Thoracic aorta (tissue), 2 donors: Measurements from ENCODE around the gene SLC52A3. TPM values are rescaled to one million over a fixed set of nuclear protein-coding genes. Genes with fewer than 3 reads are reported as not detected.

Source experiments
- ATAC-seq: fragments of 150-250 bp; one replicate; pipeline ENCODE4 v1.8.0; 2017; ENCODE audit warnings: low read depth; ENCODE audit not compliant: insufficient number of reproducible peaks, low FRiP score
- DNase-seq: peaks from one replicate; pipeline ENCODE4 v3.0.0-alpha.2; 2020; ENCODE audit warnings: low spot score
- H3K27ac ChIP-seq, 2 donors: fragments of 200-600 bp; sonication (generic); 1 replicate in 1 of 2; 2 replicates in 1 of 2; pipeline ENCODE4 v1.5.1; 2016; ENCODE audit warnings: mild to moderate bottlenecking in 2 of 2, moderate library complexity in 2 of 2
- H3K27me3 ChIP-seq: fragments of 200-600 bp; sonication (generic); replicated peaks from 2 replicates; pipeline ENCODE4 v1.6.0; 2016; ENCODE audit warnings: mild to moderate bottlenecking; ENCODE audit not compliant: insufficient read depth
- H3K36me3 ChIP-seq: fragments of 200-600 bp; sonication (generic); one replicate; pipeline ENCODE4 v1.5.1; 2016
- H3K4me1 ChIP-seq, 2 donors: fragments of 200-600 bp; sonication (generic); 1 replicate in 1 of 2; 2 replicates in 1 of 2; pipeline versions ENCODE4 v1.5.1 to v1.6.0; 2016; ENCODE audit warnings: low read depth in 2 of 2, mild to moderate bottlenecking in 1 of 2; ENCODE audit not compliant: control insufficient read depth in 1 of 2
- H3K4me3 ChIP-seq: fragments of 200-600 bp; sonication (generic); 2 replicates; pipeline ENCODE4 v1.5.1; 2016; ENCODE audit warnings: mild to moderate bottlenecking
- H3K9me3 ChIP-seq: fragments of 200-600 bp; sonication (generic); 2 replicates; pipeline ENCODE4 v1.5.1; 2016
- CTCF ChIP-seq: fragments of 200-600 bp; sonication (generic); IDR thresholded peaks from one replicate; pipeline ENCODE4 v1.5.1; 2019; ENCODE audit warnings: antibody characterized with exemption
- total RNA-seq, 2 donors: library from RNA; depleted of rRNA; stranded (reverse); fragments of >200 nt; gene quantifications; one replicate each; pipeline versions ENCODE4 v1.1.0 to v1.2.3, GENCODE V29; 2016

The SLC52A3 gene
- total RNA-seq, 2 donors from 2014 or later: 0.54 to 1.5 TPM

GRCh38 chr20:740162-740561, 28.1 kb downstream of the SLC52A3 start:
- Histone ChIP-seq H3K4me1 (no peaks in the 10 kb centered on the region), H3K9me3 (peaks cover 6% of the 10 kb centered on the region), H3K36me3 (no peaks in the 10 kb centered on the region), H3K27ac (no peak overlapping the region), H3K27me3 (no peaks in the 10 kb centered on the region), H3K4me3 (no peak overlapping the region)
- ATAC-seq (no peak), DNase-seq (no peak)
- TF ChIP-seq CTCF: no peak

- Histone ChIP-seq H3K4me1 (no peaks in the 10 kb centered on the region), H3K9me3 (peaks cover 2% of the 10 kb centered on the region), H3K4me3 (no peak overlapping the region), H3K27ac (no peak overlapping the region), H3K27me3 (no peaks in the 10 kb centered on the region), H3K36me3 (no peaks in the 10 kb centered on the region)
- ATAC-seq (no peak), DNase-seq (no peak)
- no peak for TF ChIP-seq CTCF
Observed at GRCh38 chr20:739736-740135, 28.6 kb downstream of the SLC52A3 start.

GRCh38 chr20:733861-734260, 34.4 kb downstream of the SLC52A3 start:
- no peak for ATAC-seq
- Histone ChIP-seq H3K9me3 (no peaks in the 10 kb centered on the region), H3K27me3 (peaks cover under 1% of the 10 kb centered on the region), H3K4me3 (no peak overlapping the region), H3K36me3 (no peaks in the 10 kb centered on the region), H3K27ac (no peak overlapping the region), H3K4me1 (no peaks in the 10 kb centered on the region)
- TF ChIP-seq CTCF: no peak
- no peak for DNase-seq

- Histone ChIP-seq H3K9me3 (no peaks in the 10 kb centered on the region), H3K4me3 (no peak overlapping the region), H3K36me3 (no peaks in the 10 kb centered on the region), H3K27me3 (peaks cover 4% of the 10 kb centered on the region), H3K4me1 (peaks cover 0 to 7% of the 10 kb centered on the region in 2 donors), H3K27ac (no peak overlapping the region)
- TF ChIP-seq CTCF: no peak
- DNase-seq (no peak), ATAC-seq (no peak)
Observed at GRCh38 chr20:732727-733126, 35.6 kb downstream of the SLC52A3 start.

- no peaks in the 10 kb centered on the region for H3K9me3 ChIP-seq
- no peak overlapping the region for H3K27ac ChIP-seq
- H3K4me3 ChIP-seq: no peak overlapping the region
- no peaks in the 10 kb centered on the region for H3K36me3 ChIP-seq
- TF ChIP-seq CTCF: no peak
- peaks cover 0 to 7% of the 10 kb centered on the region in 2 donors for H3K4me1 ChIP-seq
- DNase-seq (no peak), ATAC-seq (no peak)
- peaks cover 4% of the 10 kb centered on the region for H3K27me3 ChIP-seq
Observed at GRCh38 chr20:731891-732560, 36.3 kb downstream of the SLC52A3 start.
